T-helper 1 cell treated with Interleukin-12 subunit alpha and Interleukin-12 subunit beta and Interleukin-4 antibody, amounts not matched to agents 30 μg/mL and 1 μg/mL, for 36 hours (primary cell): Measurements from ENCODE around the gene FAM3D.

Source experiments
- H3K27ac Mint-ChIP-seq: one replicate; pipeline ENCODE4 v1.8.0; 2021; ENCODE audit warnings: mild to moderate bottlenecking, mixed read lengths
- H3K27me3 Mint-ChIP-seq: one replicate; pipeline ENCODE4 v1.8.0; 2021; ENCODE audit warnings: low read depth, mixed read lengths
- H3K36me3 Mint-ChIP-seq: one replicate; pipeline ENCODE4 v1.8.0; 2021; ENCODE audit warnings: low read depth, mixed read lengths
- H3K4me1 Mint-ChIP-seq: one replicate; pipeline ENCODE4 v1.8.0; 2021; ENCODE audit warnings: low read depth, mixed read lengths
- H3K4me3 Mint-ChIP-seq: one replicate; pipeline ENCODE4 v1.8.0; 2021; ENCODE audit warnings: mild to moderate bottlenecking, moderate library complexity, mixed read lengths
- H3K9me3 Mint-ChIP-seq: one replicate; pipeline ENCODE4 v1.8.0; 2021; ENCODE audit warnings: mixed read lengths

The FAM3D gene

GRCh38 chr3:58654466-58654865 is 12.1 kb downstream of the FAM3D start:
- no peaks in the 10 kb centered on the region for H3K36me3 Mint-ChIP-seq
- no peak overlapping the region for H3K27ac Mint-ChIP-seq
- no peak overlapping the region for H3K4me3 Mint-ChIP-seq
- H3K9me3 Mint-ChIP-seq = no peaks in the 10 kb centered on the region
- H3K27me3 Mint-ChIP-seq = peaks cover 5% of the 10 kb centered on the region
- no peaks in the 10 kb centered on the region for H3K4me1 Mint-ChIP-seq

- no peak overlapping the region for H3K4me3 Mint-ChIP-seq
- H3K36me3 Mint-ChIP-seq = no peaks in the 10 kb centered on the region
- peaks cover 5% of the 10 kb centered on the region for H3K27me3 Mint-ChIP-seq
- no peaks in the 10 kb centered on the region for H3K9me3 Mint-ChIP-seq
- no peaks in the 10 kb centered on the region for H3K4me1 Mint-ChIP-seq
- no peak overlapping the region for H3K27ac Mint-ChIP-seq
Observed at GRCh38 chr3:58652624-58653023, 13.9 kb downstream of the FAM3D start.

GRCh38 chr3:58651276-58651675 is 15.3 kb downstream of the FAM3D start:
- Mint-ChIP-seq H3K27ac (no peak overlapping the region), H3K9me3 (no peaks in the 10 kb centered on the region), H3K27me3 (peaks cover 5% of the 10 kb centered on the region), H3K4me1 (no peaks in the 10 kb centered on the region), H3K36me3 (no peaks in the 10 kb centered on the region), H3K4me3 (no peak overlapping the region)

- Mint-ChIP-seq H3K27me3 (no peaks in the 10 kb centered on the region), H3K36me3 (no peaks in the 10 kb centered on the region), H3K9me3 (no peaks in the 10 kb centered on the region), H3K4me3 (no peak overlapping the region), H3K27ac (no peak overlapping the region), H3K4me1 (no peaks in the 10 kb centered on the region)
Observed at GRCh38 chr3:58647381-58648141, 19.0 kb downstream of the FAM3D start.

- Mint-ChIP-seq H3K9me3 (no peaks in the 10 kb centered on the region), H3K36me3 (no peaks in the 10 kb centered on the region), H3K4me3 (no peak overlapping the region), H3K4me1 (no peaks in the 10 kb centered on the region), H3K27ac (no peak overlapping the region), H3K27me3 (no peaks in the 10 kb centered on the region)
Observed at GRCh38 chr3:58646503-58646902, 20.1 kb downstream of the FAM3D start.

GRCh38 chr3:58645726-58646125 is 20.8 kb downstream of the FAM3D start:
- Mint-ChIP-seq H3K9me3 (no peaks in the 10 kb centered on the region), H3K4me3 (no peak overlapping the region), H3K27me3 (no peaks in the 10 kb centered on the region), H3K36me3 (no peaks in the 10 kb centered on the region), H3K27ac (no peak overlapping the region), H3K4me1 (no peaks in the 10 kb centered on the region)

GRCh38 chr3:58642846-58643245 is 23.7 kb downstream of the FAM3D start:
- Mint-ChIP-seq H3K4me1 (no peaks in the 10 kb centered on the region), H3K27me3 (no peaks in the 10 kb centered on the region), H3K4me3 (no peak overlapping the region), H3K36me3 (no peaks in the 10 kb centered on the region), H3K9me3 (no peaks in the 10 kb centered on the region), H3K27ac (no peak overlapping the region)

- Mint-ChIP-seq H3K27me3 (no peaks in the 10 kb centered on the region), H3K27ac (no peak overlapping the region), H3K36me3 (no peaks in the 10 kb centered on the region), H3K4me1 (no peaks in the 10 kb centered on the region), H3K9me3 (no peaks in the 10 kb centered on the region), H3K4me3 (no peak overlapping the region)
Observed at GRCh38 chr3:58640700-58641372, 25.7 kb downstream of the FAM3D start.

- no peaks in the 10 kb centered on the region for H3K9me3 Mint-ChIP-seq
- no peaks in the 10 kb centered on the region for H3K4me1 Mint-ChIP-seq
- H3K4me3 Mint-ChIP-seq = no peak overlapping the region
- H3K36me3 Mint-ChIP-seq = no peaks in the 10 kb centered on the region
- no peaks in the 10 kb centered on the region for H3K27me3 Mint-ChIP-seq
- H3K27ac Mint-ChIP-seq = no peak overlapping the region
Observed at GRCh38 chr3:58639842-58640241, 26.7 kb downstream of the FAM3D start.

- H3K36me3 Mint-ChIP-seq = no peaks in the 10 kb centered on the region
- no peak overlapping the region for H3K4me3 Mint-ChIP-seq
- no peak overlapping the region for H3K27ac Mint-ChIP-seq
- no peaks in the 10 kb centered on the region for H3K27me3 Mint-ChIP-seq
- no peaks in the 10 kb centered on the region for H3K4me1 Mint-ChIP-seq
- H3K9me3 Mint-ChIP-seq = no peaks in the 10 kb centered on the region
Observed at GRCh38 chr3:58639001-58639400, 27.6 kb downstream of the FAM3D start.

- Mint-ChIP-seq H3K9me3 (no peaks in the 10 kb centered on the region), H3K4me3 (no peak overlapping the region), H3K4me1 (no peaks in the 10 kb centered on the region), H3K36me3 (no peaks in the 10 kb centered on the region), H3K27ac (no peak overlapping the region), H3K27me3 (no peaks in the 10 kb centered on the region)
Observed at GRCh38 chr3:58638591-58638990, 28.0 kb downstream of the FAM3D start.

GRCh38 chr3:58637509-58637908 is 29.1 kb downstream of the FAM3D start:
- Mint-ChIP-seq H3K9me3 (no peaks in the 10 kb centered on the region), H3K27ac (no peak overlapping the region), H3K27me3 (no peaks in the 10 kb centered on the region), H3K4me3 (no peak overlapping the region), H3K36me3 (no peaks in the 10 kb centered on the region), H3K4me1 (no peaks in the 10 kb centered on the region)

GRCh38 chr3:58635371-58636285 is 30.9 kb downstream of the FAM3D start:
- Mint-ChIP-seq H3K4me3 (no peak overlapping the region), H3K27ac (no peak overlapping the region), H3K27me3 (no peaks in the 10 kb centered on the region), H3K9me3 (no peaks in the 10 kb centered on the region), H3K4me1 (no peaks in the 10 kb centered on the region), H3K36me3 (no peaks in the 10 kb centered on the region)

GRCh38 chr3:58633157-58633865 is 33.3 kb downstream of the FAM3D start:
- Mint-ChIP-seq H3K4me3 (no peak overlapping the region), H3K9me3 (no peaks in the 10 kb centered on the region), H3K4me1 (no peaks in the 10 kb centered on the region), H3K27me3 (no peaks in the 10 kb centered on the region), H3K27ac (no peak overlapping the region), H3K36me3 (no peaks in the 10 kb centered on the region)
